Measurements from ENCODE around the gene TMCC1. TPM values are rescaled to one million over a fixed set of nuclear protein-coding genes. Genes with fewer than 3 reads are reported as not detected.

The TMCC1 gene
- total and polyA plus RNA-seq, 9 donors: 13.2 to 57.2 (median 42.4) TPM

GRCh38 chr3:129617381-129618185 is 275.9 kb downstream of the TMCC1 start:
- 84 to 86% (median 84%) methylated on average over 12 of the region's 12 CpGs for WGBS, 3 donors
- no peaks in the 10 kb centered on the region for H3K36me3 ChIP-seq
- peak in 1 of 5 donors; percentile 28 for DNase-seq
- intact Hi-C loops (cut with DNase I): no loop called here
- no peaks in the 10 kb centered on the region for H3K27me3 ChIP-seq
- TF ChIP-seq CTCF (IDR thresholded peaks at IDR 0.05): no peak
- no peak overlapping the region for H3K27ac ChIP-seq
- no peaks in the 10 kb centered on the region for H3K9me3 ChIP-seq
- peaks cover 4% of the 10 kb centered on the region for H3K4me1 ChIP-seq (ENCODE audit: insufficient read depth)
- no peak overlapping the region for H3K4me3 ChIP-seq

GRCh38 chr3:129616713-129617112 is 276.8 kb downstream of the TMCC1 start:
- no peaks in the 10 kb centered on the region for H3K27me3 ChIP-seq

GRCh38 chr3:129616291-129616690 is 277.2 kb downstream of the TMCC1 start:
- peak in 1 of 5 donors; percentile 33 for DNase-seq
- Histone ChIP-seq H3K9me3 (no peaks in the 10 kb centered on the region), H3K4me1 (ENCODE audit: insufficient read depth) (peaks cover 1% of the 10 kb centered on the region), H3K4me3 (no peak overlapping the region), H3K36me3 (no peaks in the 10 kb centered on the region), H3K27ac (no peak overlapping the region), H3K27me3 (no peaks in the 10 kb centered on the region)
- WGBS, 3 donors: 57 to 67% (median 62%) methylated on average over 8 of the region's 8 CpGs
- TF ChIP-seq POLR2A (IDR thresholded peaks at IDR 0.05) (no peak), EP300 (IDR thresholded peaks at IDR 0.05) (no peak), CTCF (IDR thresholded peaks at IDR 0.05) (no peak)
- intact Hi-C loops (cut with DNase I): no loop called here

More at GRCh38 chr3:129616713-129617112, 276.8 kb downstream of the TMCC1 start:
- no peaks in the 10 kb centered on the region for H3K36me3 ChIP-seq
- H3K4me3 ChIP-seq: no peak overlapping the region
- no peak overlapping the region for H3K27ac ChIP-seq
- H3K4me1 ChIP-seq (ENCODE audit: insufficient read depth): peaks cover 4% of the 10 kb centered on the region
- 58 to 70% (median 64%) methylated on average over 5 of the region's 5 CpGs for WGBS, 3 donors
- TF ChIP-seq EP300 (IDR thresholded peaks at IDR 0.05): no peak
- no peak for TF ChIP-seq CTCF (IDR thresholded peaks at IDR 0.05)
- no peak for TF ChIP-seq POLR2A (IDR thresholded peaks at IDR 0.05)
- H3K9me3 ChIP-seq: no peaks in the 10 kb centered on the region
- peak in 2 of 5 donors; percentile 21 to 28 for DNase-seq
- intact Hi-C loops (cut with DNase I): no loop called here

GRCh38 chr3:129615751-129616281 is 277.7 kb downstream of the TMCC1 start:
- intact Hi-C loops (cut with DNase I): no loop called here

More at GRCh38 chr3:129615751-129616281, 277.7 kb downstream of the TMCC1 start:
- 79 to 83% (median 81%) methylated on average over 7 to 8 of the region's 8 CpGs for WGBS, 3 donors
- peak in 1 of 5 donors; percentile 29 for DNase-seq
- H3K27ac ChIP-seq: no peak overlapping the region
- H3K4me1 ChIP-seq (ENCODE audit: insufficient read depth): peaks cover 1% of the 10 kb centered on the region
- H3K27me3 ChIP-seq: no peaks in the 10 kb centered on the region
- no peak overlapping the region for H3K4me3 ChIP-seq
- H3K9me3 ChIP-seq: no peaks in the 10 kb centered on the region
- no peak for TF ChIP-seq CTCF (IDR thresholded peaks at IDR 0.05)
- no peak for TF ChIP-seq EP300 (IDR thresholded peaks at IDR 0.05)
- no peak for TF ChIP-seq POLR2A (IDR thresholded peaks at IDR 0.05)
- H3K36me3 ChIP-seq: no peaks in the 10 kb centered on the region
